Cardiac muscle cell (in vitro differentiated cells and primary cell): ENCODE measurements around the gene PIK3AP1. TPM values are rescaled to one million over a fixed set of nuclear protein-coding genes. Genes with fewer than 3 reads are reported as not detected.
A peak's percentile ranks its signal among the peaks of the same experiment; 100 is the strongest.

ENCODE experiments used
- DNase-seq, 2 donors: peaks; one replicate each; pipeline versions ENCODE4 v3.0.0 to v3.0.0-alpha.2; 2010 to 2017; ENCODE audit warnings: low read depth in 1 of 2, low spot score in 1 of 2
- H3K27ac ChIP-seq: fragments of 200-600 bp; sonication (generic); 2 replicates; pipeline ENCODE4 v1.5.1; 2016
- H3K27me3 ChIP-seq: fragments of 200-600 bp; sonication (generic); 2 replicates; pipeline ENCODE4 v1.6.0; 2016; ENCODE audit warnings: control low read depth
- H3K36me3 ChIP-seq: fragments of 200-600 bp; sonication (generic); 2 replicates; pipeline ENCODE4 v1.5.1; 2016; ENCODE audit warnings: control low read depth
- H3K4me1 ChIP-seq: fragments of 200-600 bp; sonication (generic); 2 replicates; pipeline ENCODE4 v1.8.1; 2017; ENCODE audit warnings: low read depth, mild to moderate bottlenecking, mixed run types
- H3K4me3 ChIP-seq: fragments of 200-600 bp; sonication (generic); 2 replicates; pipeline ENCODE4 v1.5.1; 2016; ENCODE audit warnings: mild to moderate bottlenecking
- H3K9me3 ChIP-seq: fragments of 200-600 bp; sonication (generic); 2 replicates; pipeline ENCODE4 v1.5.1; 2017; ENCODE audit warnings: low read depth, mild to moderate bottlenecking, control low read depth
- CTCF ChIP-seq: IDR thresholded peaks from 2 replicates; pipeline ENCODE4 v1.5.1; 2012; ENCODE audit warnings: low read depth, mild to moderate bottlenecking, low read length
- polyA plus RNA-seq: library from polyadenylated mRNA; unstranded; fragments of >200 nt; fragmentation: Nextera tagmentation; extraction: Ambion mirVana; gene quantifications from 2 replicates; pipeline ENCODE4 v1.2.1, GENCODE V29; 2016
- total RNA-seq: library from RNA; depleted of rRNA; stranded (reverse); fragments of >200 nt; gene quantifications from 2 replicates; pipeline ENCODE4 v1.2.3, GENCODE V29; 2016

The PIK3AP1 gene
- total and polyA plus RNA-seq, 2 experiments from 2014 or later, result 1.1 to 2.7 TPM

- Histone ChIP-seq H3K4me3 (no peak overlapping the region), H3K27ac (no peak overlapping the region), H3K27me3 (no peaks in the 10 kb centered on the region), H3K4me1 (no peaks in the 10 kb centered on the region), H3K36me3 (no peaks in the 10 kb centered on the region), H3K9me3 (no peaks in the 10 kb centered on the region)
- no peak for TF ChIP-seq CTCF
- no peak for DNase-seq
Measured at GRCh38 chr10:96646751-96647166, 73.6 kb downstream of the PIK3AP1 start.

GRCh38 chr10:96646301-96646700 lies 74.0 kb downstream of the PIK3AP1 start:
- no peak for DNase-seq
- Histone ChIP-seq H3K27ac (no peak overlapping the region), H3K36me3 (no peaks in the 10 kb centered on the region), H3K4me3 (no peak overlapping the region), H3K27me3 (no peaks in the 10 kb centered on the region), H3K9me3 (no peaks in the 10 kb centered on the region), H3K4me1 (no peaks in the 10 kb centered on the region)
- no peak for TF ChIP-seq CTCF

- no peak for DNase-seq
- no peak overlapping the region for H3K4me3 ChIP-seq
- no peaks in the 10 kb centered on the region for H3K36me3 ChIP-seq
- H3K27ac ChIP-seq, result no peak overlapping the region
- H3K9me3 ChIP-seq, result no peaks in the 10 kb centered on the region
- no peaks in the 10 kb centered on the region for H3K27me3 ChIP-seq
- H3K4me1 ChIP-seq, result peaks cover 7% of the 10 kb centered on the region
- TF ChIP-seq CTCF, result no peak
Measured at GRCh38 chr10:96645191-96645721, 75.1 kb downstream of the PIK3AP1 start.

GRCh38 chr10:96643920-96644319 lies 76.4 kb downstream of the PIK3AP1 start:
- Histone ChIP-seq H3K27ac (no peak overlapping the region), H3K4me1 (peaks cover 16% of the 10 kb centered on the region), H3K27me3 (no peaks in the 10 kb centered on the region), H3K4me3 (no peak overlapping the region), H3K36me3 (no peaks in the 10 kb centered on the region), H3K9me3 (no peaks in the 10 kb centered on the region)
- no peak for DNase-seq
- TF ChIP-seq CTCF, result no peak

- peak; percentile 37 for TF ChIP-seq CTCF
- Histone ChIP-seq H3K4me1 (peaks cover 16% of the 10 kb centered on the region), H3K9me3 (no peaks in the 10 kb centered on the region), H3K36me3 (no peaks in the 10 kb centered on the region), H3K4me3 (no peak overlapping the region), H3K27ac (no peak overlapping the region), H3K27me3 (no peaks in the 10 kb centered on the region)
- DNase-seq, result peak; percentile 27 to 76
Measured at GRCh38 chr10:96642973-96643372, 77.3 kb downstream of the PIK3AP1 start.

GRCh38 chr10:96642530-96642929 lies 77.8 kb downstream of the PIK3AP1 start:
- peaks cover 16% of the 10 kb centered on the region for H3K4me1 ChIP-seq
- no peak for DNase-seq

More at GRCh38 chr10:96642530-96642929, 77.8 kb downstream of the PIK3AP1 start:
- peak overlapping the region; percentile 61 for H3K27ac ChIP-seq
- H3K36me3 ChIP-seq, result no peaks in the 10 kb centered on the region
- no peak for TF ChIP-seq CTCF
- H3K27me3 ChIP-seq, result no peaks in the 10 kb centered on the region
- no peaks in the 10 kb centered on the region for H3K9me3 ChIP-seq
- no peak overlapping the region for H3K4me3 ChIP-seq
